CD4-positive, alpha-beta T cell treated with Interleukin-17A for 4 hours (primary cell): ENCODE results near the gene LPCAT1.

Experiments used
- DNase-seq: peaks from one replicate; pipeline ENCODE4 v3.0.0-alpha.2; 2020; ENCODE audit warnings: mixed read lengths

LPCAT1 gene

GRCh38 chr5:1493413-1493812 is 30.3 kb downstream of the LPCAT1 start:
- no peak for DNase-seq

- DNase-seq: peak; percentile 13
Observed at GRCh38 chr5:1492757-1493156, 31.0 kb downstream of the LPCAT1 start.

- no peak for DNase-seq
Observed at GRCh38 chr5:1490376-1490775, 33.4 kb downstream of the LPCAT1 start.

GRCh38 chr5:1489754-1490153 is 34.0 kb downstream of the LPCAT1 start:
- no peak for DNase-seq

GRCh38 chr5:1488882-1489680 is 34.7 kb downstream of the LPCAT1 start:
- DNase-seq: peak; percentile 30

GRCh38 chr5:1487079-1487764 is 36.5 kb downstream of the LPCAT1 start:
- DNase-seq: no peak

- DNase-seq: no peak
Observed at GRCh38 chr5:1486271-1486670, 37.5 kb downstream of the LPCAT1 start.

GRCh38 chr5:1485579-1486118 is 38.1 kb downstream of the LPCAT1 start:
- DNase-seq: no peak

- DNase-seq: no peak
Observed at GRCh38 chr5:1484730-1485578, 38.8 kb downstream of the LPCAT1 start.

- DNase-seq: no peak
Observed at GRCh38 chr5:1483856-1484729, 39.7 kb downstream of the LPCAT1 start.

- DNase-seq: no peak
Observed at GRCh38 chr5:1483064-1483463, 40.7 kb downstream of the LPCAT1 start.

GRCh38 chr5:1481959-1482331 is 41.8 kb downstream of the LPCAT1 start:
- DNase-seq: no peak

GRCh38 chr5:1481266-1481958 is 42.3 kb downstream of the LPCAT1 start:
- DNase-seq: no peak

GRCh38 chr5:1480806-1481205 is 43.0 kb downstream of the LPCAT1 start:
- no peak for DNase-seq

GRCh38 chr5:1480217-1480616 is 43.5 kb downstream of the LPCAT1 start:
- DNase-seq: no peak

- peak; percentile 60 for DNase-seq
Observed at GRCh38 chr5:1479581-1480188, 44.1 kb downstream of the LPCAT1 start.

GRCh38 chr5:1479066-1479465 is 44.7 kb downstream of the LPCAT1 start:
- DNase-seq: no peak

- no peak for DNase-seq
Observed at GRCh38 chr5:1478271-1479035, 45.3 kb downstream of the LPCAT1 start.

GRCh38 chr5:1477341-1477740 is 46.4 kb downstream of the LPCAT1 start:
- DNase-seq: no peak

- no peak for DNase-seq
Observed at GRCh38 chr5:1476967-1477310, 46.8 kb downstream of the LPCAT1 start.
